SIG-M5 (cell line): Measurements from ENCODE around the gene OSBP.
"Not testable (repeated sequence)": the region's sequence is repeated elsewhere in the genome, so short reads cannot be mapped to it uniquely, and the experiment has no call there.

Experiments
- DNase-seq: peaks from one replicate; lab custom pipeline; 2025; lab: John Stamatoyannopoulos, UW

OSBP gene

GRCh38 chr11:59553323-59553722, 62.3 kb downstream of the OSBP start:
- DNase-seq = no peak

- DNase-seq = no peak
Measured at GRCh38 chr11:59552844-59553243, 62.7 kb downstream of the OSBP start.

DNA sequence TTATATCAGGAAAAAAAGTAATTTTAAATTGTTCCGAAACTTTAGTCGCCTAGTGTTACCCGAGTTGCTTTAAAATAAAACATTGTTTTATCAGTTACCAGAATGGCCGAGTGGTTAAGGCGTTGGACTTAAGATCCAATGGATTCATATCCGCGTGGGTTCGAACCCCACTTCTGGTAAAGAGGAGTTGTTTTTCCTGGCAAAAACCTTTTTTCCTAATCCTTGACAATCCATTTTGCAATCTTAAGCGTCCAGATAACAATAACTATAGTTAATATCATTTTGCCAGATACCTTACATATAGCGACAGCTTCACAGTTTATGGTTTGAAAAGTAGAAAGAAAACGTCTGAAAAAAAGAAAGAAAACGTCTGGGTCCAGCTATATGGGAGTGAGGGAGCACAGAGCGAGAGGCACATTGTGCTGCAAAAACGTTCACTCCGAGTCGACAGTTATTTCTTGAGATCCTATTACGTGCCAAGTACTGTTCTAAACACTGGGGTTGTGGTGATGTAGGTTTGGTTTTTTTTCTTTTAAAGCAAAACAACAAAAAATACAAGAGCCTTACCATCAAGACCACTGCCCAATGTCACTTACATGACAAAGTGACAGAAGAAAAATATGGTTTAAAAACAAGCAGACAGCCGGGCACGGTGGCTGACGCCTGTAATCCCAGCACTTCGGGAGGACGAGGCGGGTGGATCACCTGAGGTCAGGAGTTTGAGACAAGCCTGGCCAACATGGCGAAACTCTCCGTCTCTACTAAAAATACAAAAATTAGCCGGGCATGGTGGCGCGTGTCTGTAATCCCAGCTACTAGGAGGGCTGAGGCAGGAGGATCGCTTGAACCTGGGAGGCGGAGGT, 63.7 kb downstream of the OSBP start:
- DNase-seq = no peak

GRCh38 chr11:59550842-59551658, 64.5 kb downstream of the OSBP start:
- DNase-seq = peak; percentile 48

- DNase-seq = peak; percentile 32
Measured at GRCh38 chr11:59550368-59550841, 65.2 kb downstream of the OSBP start.

DNA sequence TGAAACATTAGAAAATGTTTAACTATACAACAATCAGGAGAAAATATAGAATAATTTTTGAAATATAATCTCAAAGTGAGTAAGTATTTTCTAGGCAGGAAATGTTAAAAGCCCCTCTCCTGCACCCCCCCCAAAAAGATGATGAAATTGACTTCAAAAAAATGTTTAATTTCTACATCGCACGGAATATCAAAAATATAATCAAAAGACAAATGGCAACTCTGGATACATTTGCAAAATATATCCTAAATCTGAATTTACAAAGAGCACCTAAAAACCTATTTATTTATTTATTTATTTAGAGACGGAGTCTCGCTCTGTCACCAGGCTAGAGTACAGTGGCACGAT, 67.3 kb downstream of the OSBP start:
- DNase-seq = no peak

GRCh38 chr11:59547605-59548308, 67.8 kb downstream of the OSBP start:
- DNase-seq = not testable (repeated sequence)

GRCh38 chr11:59545179-59546020, 70.2 kb downstream of the OSBP start:
- DNase-seq = no peak

GRCh38 chr11:59544869-59545178, 70.8 kb downstream of the OSBP start:
- DNase-seq = no peak

DNA sequence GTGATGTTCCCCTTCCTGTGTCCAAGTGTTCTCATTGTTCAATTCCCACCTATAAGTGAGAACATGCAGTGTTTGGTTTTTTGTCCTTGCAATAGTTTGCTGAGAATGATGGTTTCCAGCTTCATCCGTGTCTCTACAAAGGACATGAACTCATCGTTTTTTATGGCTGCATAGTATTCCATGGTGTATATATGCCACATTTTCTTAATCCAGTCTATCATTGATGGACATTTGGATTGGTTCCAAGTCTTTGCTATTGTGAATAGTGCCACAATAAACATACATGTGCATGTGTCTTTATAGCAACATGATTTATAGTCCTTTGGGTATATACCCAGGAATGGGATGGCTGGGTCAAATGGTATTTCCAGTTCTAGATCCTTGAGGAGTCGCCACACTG, 71.9 kb downstream of the OSBP start:
- DNase-seq = not testable (repeated sequence)

GRCh38 chr11:59542142-59542810, 73.3 kb downstream of the OSBP start:
- no peak for DNase-seq

GRCh38 chr11:59534676-59535075, 80.9 kb downstream of the OSBP start:
- no peak for DNase-seq

DNA sequence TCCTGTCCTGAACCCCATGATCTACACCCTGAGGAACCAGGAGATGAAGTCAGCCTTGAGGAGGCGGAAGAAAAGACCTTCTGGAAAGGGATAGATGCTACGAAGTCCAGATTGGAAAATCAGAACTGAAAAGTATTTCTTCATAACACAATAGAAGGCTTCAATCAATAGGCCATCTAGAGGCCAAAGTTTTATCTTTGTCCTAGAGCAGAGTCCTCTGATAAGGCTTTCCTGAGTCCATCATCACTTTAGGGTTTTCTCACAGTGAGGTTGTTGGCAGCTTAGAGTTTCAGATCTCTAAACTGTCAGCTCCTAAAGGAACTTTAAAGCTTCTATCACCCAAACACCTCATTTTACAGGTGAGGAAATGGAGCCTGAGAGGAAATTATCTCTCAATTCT, 83.0 kb downstream of the OSBP start:
- DNase-seq = no peak

GRCh38 chr11:59528711-59529110, 86.9 kb downstream of the OSBP start:
- no peak for DNase-seq
